ENCODE data around the gene BICC1. TPM values are rescaled to one million over a fixed set of nuclear protein-coding genes. Genes with fewer than 3 reads are reported as not detected.

BICC1 gene
- total RNA-seq, 1 donor from 2014 or later = 15.2 TPM

DNA sequence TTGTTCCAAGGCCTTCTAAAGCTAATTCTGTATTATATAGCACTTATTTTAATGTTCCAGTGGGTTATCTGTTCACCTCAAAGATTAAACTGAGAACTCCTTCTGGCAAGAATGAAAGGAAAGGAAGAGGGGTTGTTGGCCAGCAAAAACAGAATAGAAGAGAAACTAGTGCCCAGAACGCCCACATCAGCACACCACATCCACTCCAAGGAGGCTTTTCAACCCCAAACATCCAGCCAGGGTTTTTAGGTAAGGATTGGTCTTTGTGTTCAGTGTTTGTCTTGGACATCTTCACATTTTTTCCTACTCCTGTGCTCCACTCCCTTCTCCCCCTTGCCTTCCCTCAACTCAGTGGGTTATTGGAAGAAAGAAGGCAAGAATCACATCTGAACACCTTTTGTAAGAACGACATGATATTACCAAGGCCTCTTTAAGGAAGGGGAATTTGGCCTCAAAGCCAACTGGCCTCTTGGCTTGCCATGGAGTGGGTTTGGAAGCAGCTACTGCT is 55.8 kb downstream of the BICC1 start:
- Mint-ChIP-seq H3K4me3 (no peak overlapping the region), H3K36me3 (peaks cover 20% of the 10 kb centered on the region), H3K4me1 (ENCODE audit: unreplicated experiment) (no peaks in the 10 kb centered on the region)

GRCh38 chr10:58570307-58570723 is 57.6 kb downstream of the BICC1 start:
- Mint-ChIP-seq H3K27me3 (no peaks in the 10 kb centered on the region), H3K4me1 (ENCODE audit: unreplicated experiment) (peaks cover 8% of the 10 kb centered on the region), H3K27ac (no peak overlapping the region), H3K36me3 (peaks cover 20% of the 10 kb centered on the region), H3K4me3 (no peak overlapping the region), H3K9me3 (peaks cover 6% of the 10 kb centered on the region)
- DNase-seq (ENCODE audit: extremely low spot score, unreplicated experiment) = no peak
- no peak for TF ChIP-seq CTCF (conservative IDR thresholded peaks at IDR 0.05)

More for the DNA sequence above, 55.8 kb downstream of the BICC1 start:
- no peak overlapping the region for H3K27ac Mint-ChIP-seq
- no peak for DNase-seq (ENCODE audit: extremely low spot score, unreplicated experiment)
- no peaks in the 10 kb centered on the region for H3K27me3 Mint-ChIP-seq
- H3K9me3 Mint-ChIP-seq = peaks cover 6% of the 10 kb centered on the region
- no peak for TF ChIP-seq CTCF (conservative IDR thresholded peaks at IDR 0.05)

- TF ChIP-seq CTCF (conservative IDR thresholded peaks at IDR 0.05) = no peak
- Mint-ChIP-seq H3K9me3 (peaks cover 6% of the 10 kb centered on the region), H3K27ac (no peak overlapping the region), H3K4me1 (ENCODE audit: unreplicated experiment) (peaks cover 14% of the 10 kb centered on the region), H3K4me3 (no peak overlapping the region), H3K36me3 (peaks cover 20% of the 10 kb centered on the region), H3K27me3 (no peaks in the 10 kb centered on the region)
- DNase-seq (ENCODE audit: extremely low spot score, unreplicated experiment) = no peak
Measured at GRCh38 chr10:58570979-58571378, 58.3 kb downstream of the BICC1 start.

DNA sequence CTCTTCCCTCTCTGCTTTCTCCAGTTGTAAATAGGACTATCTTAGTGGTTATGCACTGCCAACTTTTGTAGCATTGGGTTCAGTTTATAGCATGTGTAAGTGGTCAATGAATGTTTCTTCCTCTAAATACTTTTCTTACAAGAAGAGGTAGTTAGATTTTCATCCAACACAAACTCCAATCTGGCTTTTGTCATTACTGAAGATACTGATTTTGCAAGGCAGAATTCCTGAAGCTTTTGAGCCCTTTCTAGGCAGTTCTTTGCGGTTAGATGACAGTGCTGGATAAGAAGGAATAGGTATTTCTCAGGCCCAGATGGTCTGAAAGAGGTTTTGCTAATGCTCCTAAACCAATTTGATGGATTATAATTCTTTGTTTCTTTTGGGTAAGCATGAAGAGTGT is 60.5 kb downstream of the BICC1 start:
- Mint-ChIP-seq H3K27ac (no peak overlapping the region), H3K27me3 (no peaks in the 10 kb centered on the region), H3K4me3 (no peak overlapping the region), H3K9me3 (peaks cover 6% of the 10 kb centered on the region), H3K36me3 (peaks cover 20% of the 10 kb centered on the region), H3K4me1 (ENCODE audit: unreplicated experiment) (peaks cover 30% of the 10 kb centered on the region)
- TF ChIP-seq CTCF (conservative IDR thresholded peaks at IDR 0.05) = no peak
- no peak for DNase-seq (ENCODE audit: extremely low spot score, unreplicated experiment)

DNA sequence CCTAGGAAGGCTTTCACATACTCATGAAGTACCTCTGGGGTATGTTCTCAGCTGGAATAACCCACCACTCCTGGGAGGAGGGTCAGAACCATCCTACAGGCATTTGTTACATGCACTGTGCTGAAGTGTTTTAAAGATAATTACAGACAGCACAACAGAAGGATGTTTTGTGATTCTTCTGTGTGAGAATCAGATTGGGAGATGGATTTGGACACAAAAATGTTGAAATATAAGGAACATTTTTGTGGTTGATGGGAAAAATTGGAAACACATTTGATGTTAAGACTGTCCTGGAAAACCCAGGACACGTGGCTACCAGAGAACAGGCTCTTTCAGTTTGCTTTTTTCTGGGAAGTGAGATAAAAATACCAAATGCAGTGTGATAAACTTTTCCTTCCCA is 61.4 kb downstream of the BICC1 start:
- no peak overlapping the region for H3K4me3 Mint-ChIP-seq
- no peak overlapping the region for H3K27ac Mint-ChIP-seq
- peaks cover 6% of the 10 kb centered on the region for H3K9me3 Mint-ChIP-seq
- H3K27me3 Mint-ChIP-seq = no peaks in the 10 kb centered on the region
- peaks cover 30% of the 10 kb centered on the region for H3K4me1 Mint-ChIP-seq (ENCODE audit: unreplicated experiment)
- DNase-seq (ENCODE audit: extremely low spot score, unreplicated experiment) = no peak
- no peak for TF ChIP-seq CTCF (conservative IDR thresholded peaks at IDR 0.05)
- peaks cover 17% of the 10 kb centered on the region for H3K36me3 Mint-ChIP-seq

GRCh38 chr10:58575491-58575890 is 62.8 kb downstream of the BICC1 start:
- Mint-ChIP-seq H3K4me3 (no peak overlapping the region), H3K27ac (no peak overlapping the region), H3K4me1 (ENCODE audit: unreplicated experiment) (peaks cover 30% of the 10 kb centered on the region), H3K27me3 (no peaks in the 10 kb centered on the region), H3K9me3 (peaks cover 6% of the 10 kb centered on the region), H3K36me3 (peaks cover 9% of the 10 kb centered on the region)
- TF ChIP-seq CTCF (conservative IDR thresholded peaks at IDR 0.05) = no peak
- DNase-seq (ENCODE audit: extremely low spot score, unreplicated experiment) = no peak

Measured in type B pancreatic cell (in vitro differentiated cells).